Measurements from ENCODE around the gene APOC1.
"Not testable (repeated sequence)": the region's sequence is repeated elsewhere in the genome, so short reads cannot be mapped to it uniquely, and the experiment has no call there.

APOC1 gene

GRCh38 chr19:44890366-44891015 is 23.9 kb upstream of the APOC1 start:
- DNase-seq, result no peak

GRCh38 chr19:44891016-44891882 is 23.2 kb upstream of the APOC1 start, which contains the start of gene TOMM40:
Gene TOMM40, plus strand, starts transcription at chr19:44891254. Its CDS starts 162 bp downstream, at chr19:44891416.
- DNase-seq, result peak; percentile 100

DNA sequence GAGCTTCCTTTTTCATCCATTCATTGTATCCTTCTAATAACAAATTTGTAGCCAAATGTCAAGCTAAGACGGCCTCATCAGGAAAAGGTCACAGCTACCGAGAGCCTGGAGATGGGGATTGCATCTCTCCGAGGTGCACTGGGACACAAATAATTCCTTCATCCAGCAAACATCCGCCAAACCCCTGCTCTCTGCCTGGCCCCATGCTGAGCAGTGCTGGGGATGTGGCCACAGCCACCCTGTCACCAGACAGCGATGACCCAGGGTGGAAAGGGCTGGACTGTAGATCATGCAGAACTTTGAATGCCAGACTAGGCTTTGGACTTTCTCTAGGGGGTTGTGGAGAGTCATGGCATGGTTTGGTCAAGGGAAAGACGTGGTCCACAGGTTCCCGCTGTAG is 21.5 kb upstream of the APOC1 start:
- DNase-seq, result no peak

- DNase-seq, result no peak
Measured at GRCh38 chr19:44893332-44894051, 20.9 kb upstream of the APOC1 start.

- DNase-seq, result no peak
Measured at GRCh38 chr19:44894052-44894400, 20.4 kb upstream of the APOC1 start.

- DNase-seq, result no peak
Measured at GRCh38 chr19:44894946-44895345, 19.5 kb upstream of the APOC1 start.

DNA sequence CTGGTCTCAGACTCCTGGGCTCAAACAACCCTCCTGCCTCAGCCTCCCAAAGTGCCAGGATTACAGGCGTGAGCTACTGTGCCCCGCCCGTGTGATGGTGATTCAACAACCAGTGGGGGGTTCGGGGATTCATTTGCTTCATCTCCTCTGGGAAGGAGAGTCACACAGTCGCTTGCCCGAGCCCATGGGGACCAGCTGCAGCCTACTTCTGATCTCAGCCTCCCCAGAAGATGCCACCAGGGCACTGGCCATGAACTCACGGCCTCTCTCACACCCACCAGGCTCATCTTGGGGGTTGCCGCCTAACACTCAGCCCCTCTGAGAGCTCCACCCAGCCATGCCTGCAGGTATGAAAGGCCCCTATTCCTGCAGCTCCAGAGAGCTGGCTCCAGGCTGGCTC is 16.6 kb upstream of the APOC1 start:
- DNase-seq, result no peak

DNA sequence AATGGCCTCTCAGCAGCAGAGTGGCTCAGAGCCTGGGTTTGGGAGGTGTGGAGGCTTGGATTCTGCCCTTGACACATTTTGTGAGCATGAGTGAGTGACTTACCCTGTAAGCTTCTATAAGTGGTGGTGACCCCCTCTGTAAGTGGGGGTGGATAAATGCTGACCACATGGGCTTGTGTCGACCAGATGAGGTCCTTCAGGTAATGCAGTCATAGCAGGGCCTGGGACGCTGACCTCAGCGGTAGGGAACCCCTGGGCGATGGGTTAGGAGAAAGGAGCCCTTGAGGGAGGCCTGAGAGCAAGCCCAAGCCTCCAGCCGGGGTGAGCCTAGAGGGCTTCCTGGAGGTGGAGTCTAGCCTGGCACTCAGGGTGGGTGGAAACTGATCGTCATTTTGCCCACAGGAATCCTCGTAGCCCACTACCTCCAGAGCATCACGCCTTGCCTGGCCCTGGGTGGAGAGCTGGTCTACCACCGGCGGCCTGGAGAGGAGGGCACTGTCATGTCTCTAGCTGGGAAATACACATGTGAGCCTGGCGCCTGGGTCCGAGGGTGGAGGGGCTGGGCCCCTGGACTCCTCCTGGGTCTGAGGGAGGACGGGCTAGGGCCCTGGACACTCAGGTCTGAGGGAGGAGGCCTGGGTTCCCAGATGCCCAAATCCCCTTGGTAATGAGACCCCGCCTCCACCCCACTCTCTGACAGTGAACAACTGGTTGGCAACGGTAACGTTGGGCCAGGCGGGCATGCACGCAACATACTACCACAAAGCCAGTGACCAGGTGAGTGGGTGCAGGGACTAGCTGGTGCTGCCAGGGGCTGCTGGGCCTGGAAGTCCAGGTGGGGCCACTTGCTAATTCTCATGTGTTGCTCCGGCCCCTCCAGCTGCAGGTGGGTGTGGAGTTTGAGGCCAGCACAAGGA is 13.8 kb upstream of the APOC1 start:
- no peak for DNase-seq

GRCh38 chr19:44903216-44903601 is 11.2 kb upstream of the APOC1 start:
- DNase-seq, result no peak

DNA sequence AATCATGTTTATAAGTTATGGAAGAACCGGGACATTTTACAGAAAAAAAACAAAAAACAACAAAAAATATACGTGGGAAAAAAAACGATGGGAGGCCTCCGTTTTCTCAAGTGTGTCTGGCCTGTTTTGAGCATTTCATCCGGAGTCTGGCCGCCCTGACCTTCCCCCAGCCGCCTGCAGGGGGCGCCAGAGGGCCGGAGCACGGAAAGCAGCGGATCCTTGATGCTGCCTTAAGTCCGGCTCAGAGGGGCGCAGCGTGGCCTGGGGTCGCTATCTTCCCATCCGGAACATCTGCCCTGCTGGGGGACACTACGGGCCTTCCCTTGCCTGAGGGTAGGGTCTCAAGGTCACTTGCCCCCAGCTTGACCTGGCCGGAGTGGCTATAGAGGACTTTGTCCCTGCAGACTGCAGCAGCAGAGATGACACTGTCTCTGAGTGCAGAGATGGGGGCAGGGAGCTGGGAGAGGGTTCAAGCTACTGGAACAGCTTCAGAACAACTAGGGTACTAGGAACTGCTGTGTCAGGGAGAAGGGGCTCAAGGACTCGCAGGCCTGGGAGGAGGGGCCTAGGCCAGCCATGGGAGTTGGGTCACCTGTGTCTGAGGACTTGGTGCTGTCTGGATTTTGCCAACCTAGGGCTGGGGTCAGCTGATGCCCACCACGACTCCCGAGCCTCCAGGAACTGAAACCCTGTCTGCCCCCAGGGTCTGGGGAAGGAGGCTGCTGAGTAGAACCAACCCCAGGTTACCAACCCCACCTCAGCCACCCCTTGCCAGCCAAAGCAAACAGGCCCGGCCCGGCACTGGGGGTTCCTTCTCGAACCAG is 10.6 kb upstream of the APOC1 start:
- peak; percentile 78 for DNase-seq

DNA sequence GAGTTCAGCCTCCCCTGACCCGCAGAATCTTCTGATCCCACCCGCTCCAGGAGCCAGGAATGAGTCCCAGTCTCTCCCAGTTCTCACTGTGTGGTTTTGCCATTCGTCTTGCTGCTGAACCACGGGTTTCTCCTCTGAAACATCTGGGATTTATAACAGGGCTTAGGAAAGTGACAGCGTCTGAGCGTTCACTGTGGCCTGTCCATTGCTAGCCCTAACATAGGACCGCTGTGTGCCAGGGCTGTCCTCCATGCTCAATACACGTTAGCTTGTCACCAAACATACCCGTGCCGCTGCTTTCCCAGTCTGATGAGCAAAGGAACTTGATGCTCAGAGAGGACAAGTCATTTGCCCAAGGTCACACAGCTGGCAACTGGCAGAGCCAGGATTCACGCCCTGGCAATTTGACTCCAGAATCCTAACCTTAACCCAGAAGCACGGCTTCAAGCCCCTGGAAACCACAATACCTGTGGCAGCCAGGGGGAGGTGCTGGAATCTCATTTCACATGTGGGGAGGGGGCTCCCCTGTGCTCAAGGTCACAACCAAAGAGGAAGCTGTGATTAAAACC is 9.9 kb upstream of the APOC1 start:
- DNase-seq, result no peak

DNA sequence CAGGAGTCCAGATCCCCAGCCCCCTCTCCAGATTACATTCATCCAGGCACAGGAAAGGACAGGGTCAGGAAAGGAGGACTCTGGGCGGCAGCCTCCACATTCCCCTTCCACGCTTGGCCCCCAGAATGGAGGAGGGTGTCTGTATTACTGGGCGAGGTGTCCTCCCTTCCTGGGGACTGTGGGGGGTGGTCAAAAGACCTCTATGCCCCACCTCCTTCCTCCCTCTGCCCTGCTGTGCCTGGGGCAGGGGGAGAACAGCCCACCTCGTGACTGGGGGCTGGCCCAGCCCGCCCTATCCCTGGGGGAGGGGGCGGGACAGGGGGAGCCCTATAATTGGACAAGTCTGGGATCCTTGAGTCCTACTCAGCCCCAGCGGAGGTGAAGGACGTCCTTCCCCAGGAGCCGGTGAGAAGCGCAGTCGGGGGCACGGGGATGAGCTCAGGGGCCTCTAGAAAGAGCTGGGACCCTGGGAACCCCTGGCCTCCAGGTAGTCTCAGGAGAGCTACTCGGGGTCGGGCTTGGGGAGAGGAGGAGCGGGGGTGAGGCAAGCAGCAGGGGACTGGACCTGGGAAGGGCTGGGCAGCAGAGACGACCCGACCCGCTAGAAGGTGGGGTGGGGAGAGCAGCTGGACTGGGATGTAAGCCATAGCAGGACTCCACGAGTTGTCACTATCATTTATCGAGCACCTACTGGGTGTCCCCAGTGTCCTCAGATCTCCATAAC is 8.8 kb upstream of the APOC1 start, which contains the start of gene APOE:
TSS of gene APOE (plus strand) at position 360 of the 724 bp plus-strand sequence. CDS start 829 bp downstream, outside the sequence.
- DNase-seq, result no peak

DNA sequence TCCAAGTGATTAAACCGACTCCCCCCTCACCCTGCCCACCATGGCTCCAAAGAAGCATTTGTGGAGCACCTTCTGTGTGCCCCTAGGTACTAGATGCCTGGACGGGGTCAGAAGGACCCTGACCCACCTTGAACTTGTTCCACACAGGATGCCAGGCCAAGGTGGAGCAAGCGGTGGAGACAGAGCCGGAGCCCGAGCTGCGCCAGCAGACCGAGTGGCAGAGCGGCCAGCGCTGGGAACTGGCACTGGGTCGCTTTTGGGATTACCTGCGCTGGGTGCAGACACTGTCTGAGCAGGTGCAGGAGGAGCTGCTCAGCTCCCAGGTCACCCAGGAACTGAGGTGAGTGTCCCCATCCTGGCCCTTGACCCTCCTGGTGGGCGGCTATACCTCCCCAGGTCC is 6.8 kb upstream of the APOC1 start:
- DNase-seq, result no peak

DNA sequence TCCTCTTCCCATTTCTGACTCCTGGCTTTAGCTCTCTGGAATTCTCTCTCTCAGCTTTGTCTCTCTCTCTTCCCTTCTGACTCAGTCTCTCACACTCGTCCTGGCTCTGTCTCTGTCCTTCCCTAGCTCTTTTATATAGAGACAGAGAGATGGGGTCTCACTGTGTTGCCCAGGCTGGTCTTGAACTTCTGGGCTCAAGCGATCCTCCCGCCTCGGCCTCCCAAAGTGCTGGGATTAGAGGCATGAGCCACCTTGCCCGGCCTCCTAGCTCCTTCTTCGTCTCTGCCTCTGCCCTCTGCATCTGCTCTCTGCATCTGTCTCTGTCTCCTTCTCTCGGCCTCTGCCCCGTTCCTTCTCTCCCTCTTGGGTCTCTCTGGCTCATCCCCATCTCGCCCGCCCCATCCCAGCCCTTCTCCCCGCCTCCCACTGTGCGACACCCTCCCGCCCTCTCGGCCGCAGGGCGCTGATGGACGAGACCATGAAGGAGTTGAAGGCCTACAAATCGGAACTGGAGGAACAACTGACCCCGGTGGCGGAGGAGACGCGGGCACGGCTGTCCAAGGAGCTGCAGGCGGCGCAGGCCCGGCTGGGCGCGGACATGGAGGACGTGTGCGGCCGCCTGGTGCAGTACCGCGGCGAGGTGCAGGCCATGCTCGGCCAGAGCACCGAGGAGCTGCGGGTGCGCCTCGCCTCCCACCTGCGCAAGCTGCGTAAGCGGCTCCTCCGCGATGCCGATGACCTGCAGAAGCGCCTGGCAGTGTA is 6.2 kb upstream of the APOC1 start:
- no peak for DNase-seq

DNA sequence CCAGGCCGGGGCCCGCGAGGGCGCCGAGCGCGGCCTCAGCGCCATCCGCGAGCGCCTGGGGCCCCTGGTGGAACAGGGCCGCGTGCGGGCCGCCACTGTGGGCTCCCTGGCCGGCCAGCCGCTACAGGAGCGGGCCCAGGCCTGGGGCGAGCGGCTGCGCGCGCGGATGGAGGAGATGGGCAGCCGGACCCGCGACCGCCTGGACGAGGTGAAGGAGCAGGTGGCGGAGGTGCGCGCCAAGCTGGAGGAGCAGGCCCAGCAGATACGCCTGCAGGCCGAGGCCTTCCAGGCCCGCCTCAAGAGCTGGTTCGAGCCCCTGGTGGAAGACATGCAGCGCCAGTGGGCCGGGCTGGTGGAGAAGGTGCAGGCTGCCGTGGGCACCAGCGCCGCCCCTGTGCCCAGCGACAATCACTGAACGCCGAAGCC is 5.6 kb upstream of the APOC1 start:
- no peak for DNase-seq

- no peak for DNase-seq
Measured at GRCh38 chr19:44909775-44910174, 4.6 kb upstream of the APOC1 start.

GRCh38 chr19:44911896-44912295 is 2.5 kb upstream of the APOC1 start:
- DNase-seq, result not testable (repeated sequence)

DNA sequence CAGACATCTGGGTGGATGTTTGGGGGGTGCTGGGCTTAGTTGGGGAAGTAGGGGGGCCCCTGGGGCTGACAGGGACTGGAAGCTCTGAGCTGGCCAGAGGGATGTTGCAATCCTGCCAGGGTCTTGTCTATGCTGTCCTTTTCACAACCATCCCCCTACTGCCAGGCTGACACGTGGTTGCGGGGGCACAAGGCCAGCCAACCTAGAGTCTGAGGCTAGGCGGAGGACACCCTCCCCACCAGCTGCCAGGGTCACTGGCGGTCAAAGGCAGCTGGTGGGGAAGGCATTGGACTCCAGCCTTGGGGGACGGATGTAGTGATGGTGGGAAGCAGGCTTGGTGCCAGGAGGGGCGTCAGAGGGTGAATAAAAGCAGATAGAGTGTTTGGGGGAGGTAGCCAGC is 1.6 kb upstream of the APOC1 start:
- DNase-seq, result no peak
